HUES64 (cell line): Measurements from ENCODE around the gene USP12. TPM values are rescaled to one million over a fixed set of nuclear protein-coding genes. Genes with fewer than 3 reads are reported as not detected.
"Not testable (repeated sequence)": the region's sequence is repeated elsewhere in the genome, so short reads cannot be mapped to it uniquely, and the experiment has no call there.

Source experiments
- H3K27ac ChIP-seq: 2 replicates; pipeline ENCODE4 v1.7.0; 2013; ENCODE audit warnings: low read depth, low read length, inconsistent platforms
- H3K27me3 ChIP-seq: 2 replicates; pipeline ENCODE4 v1.6.1; 2013; ENCODE audit warnings: mild to moderate bottlenecking, low read length; ENCODE audit not compliant: insufficient read depth
- H3K36me3 ChIP-seq: 2 replicates; pipeline ENCODE4 v1.6.1; 2013; ENCODE audit warnings: mild to moderate bottlenecking, low read length; ENCODE audit not compliant: insufficient read depth
- H3K4me1 ChIP-seq: 2 replicates; pipeline ENCODE4 v1.6.1; 2013; ENCODE audit warnings: mild to moderate bottlenecking, low read length, moderate library complexity; ENCODE audit not compliant: insufficient read depth
- H3K4me3 ChIP-seq: 2 replicates; pipeline ENCODE4 v1.5.1; 2013; ENCODE audit warnings: mild to moderate bottlenecking, low read length, moderate library complexity
- H3K9ac ChIP-seq: 2 replicates; pipeline ENCODE4 v1.6.1; 2013; ENCODE audit warnings: mild to moderate bottlenecking, low read depth, low read length
- H3K9me3 ChIP-seq: 2 replicates; pipeline ENCODE4 v1.6.1; 2013; ENCODE audit warnings: low read depth, low read length; ENCODE audit not compliant: insufficient read depth
- WGBS: fragments of 150-250, 120-280 bp; methylation state at CpG from one replicate; pipeline ENCODE4 v1.1.7; 2013; ENCODE audit warnings: missing lambda C conversion rate; 5-methylcytosine and 5-hydroxymethylcytosine counted together
- polyA plus RNA-seq, 2 experiments: library from polyadenylated mRNA; stranded (reverse); fragments of 50-300 nt; gene quantifications; one replicate each; pipeline ENCODE4 v1.2.3, GENCODE V29; 2013

USP12 gene
- 16.1 TPM for polyA plus RNA-seq (2013, experiment 1 of 2)
- 18.6 TPM for polyA plus RNA-seq (2013, experiment 2 of 2)

- Histone ChIP-seq H3K36me3 (no peaks in the 10 kb centered on the region), H3K27ac (peak within 1 kb of the TSS; percentile 83), H3K27me3 (no peaks in the 10 kb centered on the region), H3K9me3 (no peaks in the 10 kb centered on the region), H3K4me1 (peaks cover 35% of the 10 kb centered on the region), H3K4me3 (peak within 1 kb of the TSS; percentile 81), H3K9ac (peak within 1 kb of the TSS; percentile 72)
- WGBS = under 1% methylated on average over 88 of the region's 88 CpGs
These were observed at the start of gene USP12 for GRCh38 chr13:27171244-27171826. Gene USP12, minus strand, starts transcription at chr13:27171811. Its CDS starts 172 bp downstream, at chr13:27171639.

GRCh38 chr13:27219611-27220010 is 48.0 kb upstream of the USP12 start:
- Histone ChIP-seq H3K27me3 (no peaks in the 10 kb centered on the region), H3K4me3 (no peak overlapping the region), H3K4me1 (no peaks in the 10 kb centered on the region), H3K9ac (no peak overlapping the region), H3K9me3 (no peaks in the 10 kb centered on the region), H3K27ac (no peak overlapping the region), H3K36me3 (no peaks in the 10 kb centered on the region)
- WGBS = 89% methylated on average over 19 of the region's 19 CpGs

GRCh38 chr13:27218861-27219260 is 47.2 kb upstream of the USP12 start:
- H3K27me3 ChIP-seq, H3K9ac ChIP-seq, H3K4me3 ChIP-seq, H3K27ac ChIP-seq, H3K36me3 ChIP-seq, H3K4me1 ChIP-seq, H3K9me3 ChIP-seq: not testable (repeated sequence)
- WGBS = no CpG with 5 or more reads among the region's 1 CpG

- WGBS = 69% methylated on average over 2 of the region's 2 CpGs
- H3K4me3 ChIP-seq, H3K9ac ChIP-seq, H3K4me1 ChIP-seq, H3K27ac ChIP-seq, H3K27me3 ChIP-seq, H3K9me3 ChIP-seq, H3K36me3 ChIP-seq: not testable (repeated sequence)
These were observed 46.2 kb upstream of the USP12 start for GRCh38 chr13:27217791-27218190.

GRCh38 chr13:27213386-27213785 is 41.8 kb upstream of the USP12 start:
- H3K27me3 ChIP-seq, H3K27ac ChIP-seq, H3K9me3 ChIP-seq, H3K4me1 ChIP-seq, H3K36me3 ChIP-seq, H3K4me3 ChIP-seq, H3K9ac ChIP-seq: not testable (repeated sequence)
- WGBS = 90% methylated on average over 5 of the region's 5 CpGs

GRCh38 chr13:27211771-27212364 is 40.3 kb upstream of the USP12 start:
- WGBS = 89% methylated on average over 17 of the region's 17 CpGs
- Histone ChIP-seq H3K4me1 (no peaks in the 10 kb centered on the region), H3K4me3 (no peak overlapping the region), H3K27ac (no peak overlapping the region), H3K36me3 (no peaks in the 10 kb centered on the region), H3K27me3 (no peaks in the 10 kb centered on the region), H3K9me3 (0 out of 2 replicates have a peak, but pooled peaks cover 5% of the 10 kb centered on the region), H3K9ac (no peak overlapping the region)

- H3K9me3 ChIP-seq = 0 out of 2 replicates have a peak, but pooled peaks cover 5% of the 10 kb centered on the region
- 100% methylated on average over 1 of the region's 1 CpG for WGBS
- H3K36me3 ChIP-seq = no peaks in the 10 kb centered on the region
- H3K4me3 ChIP-seq = no peak overlapping the region
- no peaks in the 10 kb centered on the region for H3K4me1 ChIP-seq
- no peaks in the 10 kb centered on the region for H3K27me3 ChIP-seq
- no peak overlapping the region for H3K27ac ChIP-seq
- H3K9ac ChIP-seq = no peak overlapping the region
These were observed 39.7 kb upstream of the USP12 start for GRCh38 chr13:27211271-27211670.

GRCh38 chr13:27208514-27208913 is 36.9 kb upstream of the USP12 start:
- Histone ChIP-seq H3K27ac (no peak overlapping the region), H3K9ac (no peak overlapping the region), H3K36me3 (no peaks in the 10 kb centered on the region), H3K4me3 (no peak overlapping the region), H3K27me3 (no peaks in the 10 kb centered on the region), H3K4me1 (0 out of 2 replicates have a peak, but pooled peaks cover 1% of the 10 kb centered on the region), H3K9me3 (0 out of 2 replicates have a peak, but pooled peaks cover 5% of the 10 kb centered on the region)
- 95% methylated on average over 1 of the region's 1 CpG for WGBS

GRCh38 chr13:27203854-27204253 is 32.2 kb upstream of the USP12 start:
- H3K9ac ChIP-seq = no peak overlapping the region
- H3K27me3 ChIP-seq = no peaks in the 10 kb centered on the region
- no peaks in the 10 kb centered on the region for H3K36me3 ChIP-seq
- H3K4me3 ChIP-seq = no peak overlapping the region
- H3K4me1 ChIP-seq = peaks cover 6% of the 10 kb centered on the region; the same call in 1 of the 2 replicates
- no peak overlapping the region for H3K27ac ChIP-seq
- H3K9me3 ChIP-seq = no peaks in the 10 kb centered on the region
- WGBS = 95% methylated on average over 3 of the region's 3 CpGs

GRCh38 chr13:27203186-27203585 is 31.6 kb upstream of the USP12 start:
- Histone ChIP-seq H3K4me3 (no peak overlapping the region), H3K27ac (no peak overlapping the region), H3K4me1 (peaks cover 6% of the 10 kb centered on the region; the same call in 1 of the 2 replicates), H3K36me3 (no peaks in the 10 kb centered on the region), H3K9me3 (no peaks in the 10 kb centered on the region), H3K9ac (no peak overlapping the region), H3K27me3 (no peaks in the 10 kb centered on the region)
- WGBS = 91% methylated on average over 3 of the region's 4 CpGs

GRCh38 chr13:27201661-27202060 is 30.1 kb upstream of the USP12 start:
- no peak overlapping the region for H3K9ac ChIP-seq
- no peaks in the 10 kb centered on the region for H3K36me3 ChIP-seq
- H3K9me3 ChIP-seq = no peaks in the 10 kb centered on the region
- peaks cover 6% of the 10 kb centered on the region; the same call in 1 of the 2 replicates for H3K4me1 ChIP-seq
- 81% methylated on average over 1 of the region's 1 CpG for WGBS
- H3K27me3 ChIP-seq = no peaks in the 10 kb centered on the region
- H3K27ac ChIP-seq = no peak overlapping the region
- H3K4me3 ChIP-seq = no peak overlapping the region
